ENCODE results near the gene ANXA6.

GRCh38 chr5:151121665-151122064, 35.9 kb downstream of the ANXA6 start:
- no peak for TF ChIP-seq POLR2AphosphoS5 (IDR thresholded peaks at IDR 0.05)
- TF ChIP-seq CTCF (IDR thresholded peaks at IDR 0.05 in 8 of 11, conservative IDR thresholded peaks at IDR 0.05 in 3 of 11): no peak
- TF ChIP-seq POLR2A (IDR thresholded peaks at IDR 0.05): no peak
